Adrenal gland (tissue), 12 donors: ENCODE results near the gene RIPOR3. TPM values are rescaled to one million over a fixed set of nuclear protein-coding genes. Genes with fewer than 3 reads are reported as not detected.

ENCODE experiments used
- DNase-seq, 7 donors: peaks; one replicate each; pipeline ENCODE4 v3.0.0-alpha.2; 2019 to 2020
- H3K27ac ChIP-seq, 5 donors: fragments of 200-600 bp; sonication (generic) in 4 of 5; 1 replicate in 3 of 5; 2 replicates in 2 of 5; pipeline versions ENCODE4 v1.5.1 to v1.8.0; 2016 to 2020; ENCODE audit warnings: mild to moderate bottlenecking in 1 of 5
- H3K27me3 ChIP-seq: fragments of 200-600 bp; 2 replicates; pipeline ENCODE4 v1.8.0; 2021
- H3K36me3 ChIP-seq, 2 donors: fragments of 200-600 bp; replicated peaks in 1 of 2; 1 replicate in 1 of 2; 2 replicates in 1 of 2; pipeline versions ENCODE4 v1.5.1 to v1.8.0; 2018 to 2022
- H3K4me1 ChIP-seq, 2 donors: fragments of 200-600 bp; replicated peaks in 1 of 2; 1 replicate in 1 of 2; 2 replicates in 1 of 2; pipeline versions ENCODE4 v1.5.1 to v1.8.0; 2018 to 2021
- H3K4me3 ChIP-seq, 4 donors: fragments of 200-600 bp; sonication (generic) in 3 of 4; one replicate each; pipeline ENCODE4 v1.5.1; 2016 to 2018
- H3K9me3 ChIP-seq, 3 donors: fragments of 200-600 bp; sonication (generic) in 1 of 3; replicated peaks in 1 of 3; 1 replicate in 2 of 3; 2 replicates in 1 of 3; pipeline versions ENCODE4 v1.5.1 to v1.8.0; 2016 to 2021
- POLR2A ChIP-seq, 2 donors: fragments of 450-650 bp; IDR thresholded peaks; one replicate each; pipeline ENCODE4 v1.6.1; 2017; ENCODE audit warnings: antibody characterized with exemption in 2 of 2, mild to moderate bottlenecking in 2 of 2, moderate library complexity in 1 of 2
- WGBS, 4 donors: extraction: QIAGEN DNeasy Blood & Tissue Kit in 2 of 4; methylation state at CpG; one replicate each; pipeline versions ENCODE4 v1.1.5 to v1.1.7; 2013 to 2017; 5-methylcytosine and 5-hydroxymethylcytosine counted together
- intact Hi-C, 2 donors: fragments of 100-400 bp; cut with DNase I; formaldehyde crosslinking; loops; one replicate each; pipeline versions ENCODE4 v1.14.1 to v1.15.0; 2022 to 2023
- polyA plus RNA-seq, 3 donors: library from polyadenylated mRNA; stranded (reverse); fragments of 200-250 nt in 2 of 3; fragments of 350-450 nt in 1 of 3; fragmentation: Illumina TruSeq in 1 of 3; extraction: RNeasy Lipid Tissue Mini Kit (QIAGEN cat#74804) in 1 of 3; gene quantifications; one replicate each; pipeline ENCODE4 v1.2.3, GENCODE V29; 2013 to 2014
- total RNA-seq, 9 donors: library from RNA; depleted of rRNA in 4 of 9; stranded (reverse); fragments of >200 nt in 4 of 9; fragments of 120-200 nt in 1 of 9; fragmentation: NEBNext Ultra II Directional in 1 of 9; extraction: Animal tissue kit (Norgen Biotek cat#: 25700) in 1 of 9; gene quantifications; one replicate each; pipeline versions ENCODE4 v1.1.0 to v1.2.4, GENCODE V29; 2013 to 2023
- TF ChIP-seq, protein P1 (sequence below), 6 experiments: fragments of 450-650 bp in 4 of 6; fragments of 200-600 bp in 2 of 6; sonication (generic) in 1 of 6; IDR thresholded peaks; 1 replicate in 5 of 6; 2 replicates in 1 of 6; pipeline versions ENCODE4 v1.5.1 to v1.8.0; 2016 to 2021; ENCODE audit warnings: antibody characterized with exemption in 6 of 6, mild to moderate bottlenecking in 2 of 6, moderate library complexity in 1 of 6
- donor health status: healthy with polysubstance abuse.
- donor health status: Bipolar disorder and iron deficiency.
- donor health status: DM: yes; HTN: yes; CAD: no.
- donor health status: DM: no; HTN: no; CAD: no.
- donor health status: DM: no; HTN: no; CAD: no.
- donor health status: DM: yes; HTN: yes; CAD: no.

The RIPOR3 gene
- total and polyA plus RNA-seq, 12 donors, result 3.4 to 135 (median 23.7) TPM

DNA sequence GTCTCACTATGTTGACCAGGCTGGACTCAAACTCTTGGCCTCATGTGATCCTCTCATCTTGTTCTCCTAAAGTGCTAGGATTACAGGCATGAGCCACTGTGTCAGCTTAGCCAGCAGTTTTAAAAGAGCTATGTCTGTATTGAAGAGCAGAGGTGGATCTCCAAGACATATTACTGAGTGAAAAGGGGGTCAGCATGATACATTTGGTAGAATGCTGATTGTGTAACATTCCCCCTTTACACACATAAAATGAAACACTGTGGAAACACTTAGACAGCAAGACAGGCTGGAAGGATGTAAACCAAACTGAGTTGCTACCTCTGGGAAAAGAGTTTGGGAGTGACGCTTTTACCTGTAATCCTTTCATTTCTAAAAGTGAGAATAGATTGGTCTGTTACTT, 1.7 kb upstream of the RIPOR3 start:
- peaks cover 5% of the 10 kb centered on the region for H3K27me3 ChIP-seq
- no peak for DNase-seq
- H3K27ac ChIP-seq, result no peak overlapping the region
- intact Hi-C loops, result no loop called here
- peaks cover 0 to 5% of the 10 kb centered on the region in 2 donors for H3K4me1 ChIP-seq
- H3K9me3 ChIP-seq, result no peaks in the 10 kb centered on the region
- no peaks in the 10 kb centered on the region for H3K36me3 ChIP-seq
- TF ChIP-seq POLR2A (IDR thresholded peaks at IDR 0.05), result no peak
- TF ChIP-seq, protein P1, sequence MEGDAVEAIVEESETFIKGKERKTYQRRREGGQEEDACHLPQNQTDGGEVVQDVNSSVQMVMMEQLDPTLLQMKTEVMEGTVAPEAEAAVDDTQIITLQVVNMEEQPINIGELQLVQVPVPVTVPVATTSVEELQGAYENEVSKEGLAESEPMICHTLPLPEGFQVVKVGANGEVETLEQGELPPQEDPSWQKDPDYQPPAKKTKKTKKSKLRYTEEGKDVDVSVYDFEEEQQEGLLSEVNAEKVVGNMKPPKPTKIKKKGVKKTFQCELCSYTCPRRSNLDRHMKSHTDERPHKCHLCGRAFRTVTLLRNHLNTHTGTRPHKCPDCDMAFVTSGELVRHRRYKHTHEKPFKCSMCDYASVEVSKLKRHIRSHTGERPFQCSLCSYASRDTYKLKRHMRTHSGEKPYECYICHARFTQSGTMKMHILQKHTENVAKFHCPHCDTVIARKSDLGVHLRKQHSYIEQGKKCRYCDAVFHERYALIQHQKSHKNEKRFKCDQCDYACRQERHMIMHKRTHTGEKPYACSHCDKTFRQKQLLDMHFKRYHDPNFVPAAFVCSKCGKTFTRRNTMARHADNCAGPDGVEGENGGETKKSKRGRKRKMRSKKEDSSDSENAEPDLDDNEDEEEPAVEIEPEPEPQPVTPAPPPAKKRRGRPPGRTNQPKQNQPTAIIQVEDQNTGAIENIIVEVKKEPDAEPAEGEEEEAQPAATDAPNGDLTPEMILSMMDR (IDR thresholded peaks at IDR 0.05), result no peak
- no peak overlapping the region for H3K4me3 ChIP-seq
- WGBS, 4 donors, result 90 to 100% (median 92%) methylated on average over 1 of the region's 1 CpG

DNA sequence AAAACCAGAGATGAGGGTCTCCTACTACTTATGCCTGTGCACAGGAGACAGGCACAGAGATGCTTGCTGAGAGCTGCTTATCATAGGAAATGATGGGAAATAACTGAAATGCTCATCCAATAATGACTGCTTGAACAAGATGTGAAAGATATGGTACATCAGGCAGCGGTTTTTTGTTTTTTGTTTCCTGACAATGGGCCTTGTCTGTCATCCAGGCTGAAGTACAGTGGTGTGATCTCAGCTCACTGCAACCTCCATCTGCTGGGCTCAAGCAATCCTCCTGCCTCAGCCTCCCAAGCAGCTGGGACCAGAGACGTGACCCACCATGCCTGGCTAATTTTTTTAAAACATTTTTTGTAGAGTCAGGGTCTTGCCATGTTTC, 1.2 kb upstream of the RIPOR3 start:
- Histone ChIP-seq H3K9me3 (no peaks in the 10 kb centered on the region), H3K36me3 (no peaks in the 10 kb centered on the region), H3K27ac (peak overlapping the region in 3 of 5 donors; percentile 4 to 88 (median 59)), H3K4me3 (no peak overlapping the region), H3K27me3 (peaks cover 5% of the 10 kb centered on the region), H3K4me1 (peaks cover 0 to 5% of the 10 kb centered on the region in 2 donors)
- intact Hi-C loops, result no loop called here
- DNase-seq, result no peak
- no peak for TF ChIP-seq POLR2A (IDR thresholded peaks at IDR 0.05)
- TF ChIP-seq, protein P1 (IDR thresholded peaks at IDR 0.05), result no peak
- 60 to 84% (median 78%) methylated on average over 2 of the region's 2 CpGs for WGBS, 4 donors

DNA sequence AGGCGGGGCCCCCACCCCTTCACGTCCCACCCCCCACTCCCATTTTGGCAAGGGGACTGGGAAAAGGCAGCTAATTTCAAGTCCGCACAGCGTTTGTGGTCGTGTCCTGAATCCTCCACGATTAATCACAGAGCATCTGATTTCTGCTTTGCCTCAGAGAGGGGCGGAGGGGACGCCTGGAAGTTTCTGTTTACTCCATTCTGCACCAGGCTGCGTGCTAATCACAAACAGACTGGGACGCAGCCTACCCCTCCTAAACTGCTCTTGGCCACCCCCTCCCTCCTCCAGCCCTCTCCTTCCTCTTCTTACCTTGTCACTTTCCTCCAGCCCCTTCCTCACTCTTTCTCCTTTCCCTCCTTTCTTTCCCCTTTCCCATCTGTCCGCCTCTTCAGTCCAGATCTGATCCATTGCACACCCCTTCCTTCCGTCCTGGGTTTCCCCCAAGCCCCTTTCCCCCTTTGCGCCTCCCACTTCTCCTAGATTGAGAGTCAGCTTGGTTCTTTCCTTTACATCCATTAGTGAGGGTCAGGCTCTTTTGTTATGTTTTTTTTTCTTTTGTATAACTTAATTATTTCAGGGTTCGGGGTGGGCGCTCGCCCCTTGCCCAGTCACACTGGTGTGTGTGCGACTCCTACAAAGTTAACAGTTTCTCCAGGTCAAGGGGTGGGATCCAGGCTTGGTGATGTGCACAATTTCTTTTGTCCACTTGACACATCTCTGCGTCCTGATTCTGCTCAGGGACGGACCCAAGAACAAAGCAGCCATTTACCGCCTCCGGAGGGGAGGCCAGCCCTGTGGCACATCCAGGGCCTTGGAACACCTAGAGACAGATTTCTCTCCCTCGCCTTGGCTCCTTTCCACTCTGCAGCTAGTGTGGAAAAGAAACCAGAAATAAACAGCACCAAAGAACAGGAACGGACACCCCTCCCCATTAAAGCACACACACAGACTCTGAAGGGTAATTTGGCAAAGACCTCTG, 520 bp upstream of the RIPOR3 start:
- no peaks in the 10 kb centered on the region for H3K36me3 ChIP-seq
- H3K4me3 ChIP-seq, result peak overlapping the region in 1 of 4 donors; percentile 50
- TF ChIP-seq, protein P1 (IDR thresholded peaks at IDR 0.05), result no peak
- no peak for TF ChIP-seq POLR2A (IDR thresholded peaks at IDR 0.05)
- no peaks in the 10 kb centered on the region for H3K9me3 ChIP-seq
- H3K27ac ChIP-seq, result peak overlapping the region in 4 of 5 donors; percentile 46 to 88 (median 55)
- peaks cover 0 to 5% of the 10 kb centered on the region in 2 donors for H3K4me1 ChIP-seq
- 37 to 54% (median 45%) methylated on average over 21 to 23 of the region's 23 CpGs for WGBS, 4 donors
- peak in 2 of 7 donors; percentile 18 to 39 for DNase-seq
- H3K27me3 ChIP-seq, result peaks cover 5% of the 10 kb centered on the region
- intact Hi-C loops, result no loop called here

DNA sequence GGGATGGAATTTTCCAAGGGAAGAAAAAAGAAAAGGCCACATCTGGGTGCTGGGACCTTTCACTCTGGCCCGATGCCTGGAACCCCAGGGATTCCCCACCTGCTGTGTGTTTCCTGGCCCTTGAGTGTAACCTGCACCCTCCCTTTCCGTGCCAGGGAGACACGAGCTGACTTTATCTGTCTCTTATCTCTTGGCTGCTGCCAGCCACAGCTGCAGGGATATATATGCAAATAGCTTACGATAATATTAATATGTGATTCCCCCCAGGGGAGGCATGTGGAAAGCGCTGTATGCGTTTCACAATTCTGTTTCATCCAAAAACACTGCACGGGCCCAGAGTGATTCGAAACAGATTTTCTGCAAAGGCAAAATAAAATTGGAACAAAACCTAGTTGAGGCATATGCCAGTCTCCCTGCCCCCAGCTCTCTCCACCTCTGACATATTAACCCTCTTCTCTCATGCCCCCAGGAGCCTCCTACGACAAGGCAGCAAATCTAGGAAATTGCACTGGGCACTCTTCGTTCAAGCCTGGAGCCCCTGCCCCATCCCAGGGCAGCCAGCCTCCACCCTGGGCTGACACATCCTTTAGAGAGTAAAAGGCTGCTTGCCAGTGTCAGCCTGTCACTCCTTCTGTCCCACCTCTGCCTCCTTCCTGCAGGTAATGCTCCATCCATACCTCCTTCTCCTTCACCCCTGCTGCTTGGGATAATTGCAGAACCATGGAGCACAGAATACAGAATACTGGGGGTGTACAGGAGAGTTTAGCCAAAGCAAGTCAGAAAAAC, 1.3 kb downstream of the RIPOR3 start:
- 21 to 33% (median 31%) methylated on average over 10 of the region's 10 CpGs for WGBS, 4 donors
- Histone ChIP-seq H3K27me3 (peaks cover 5% of the 10 kb centered on the region), H3K4me3 (peak overlapping the region in 1 of 4 donors; percentile 50), H3K36me3 (no peaks in the 10 kb centered on the region), H3K27ac (peak overlapping the region in 3 of 5 donors; percentile 51 to 88 (median 59)), H3K9me3 (no peaks in the 10 kb centered on the region), H3K4me1 (peaks cover 0 to 5% of the 10 kb centered on the region in 2 donors)
- DNase-seq, result peak in 5 of 7 donors; percentile 25 to 73 (median 48)
- intact Hi-C loops, result no loop called here
- TF ChIP-seq, protein P1 (IDR thresholded peaks at IDR 0.05), result no peak
- TF ChIP-seq POLR2A (IDR thresholded peaks at IDR 0.05), result no peak
